Stimulated activated CD4-positive, alpha-beta T cell treated with anti-CD3 and anti-CD28 coated beads, Interleukin-4, amount 100 ng/mL, for 24 hours (primary cell): ENCODE results near the gene ADAMTS16.

Experiments used
- DNase-seq: peaks from one replicate; pipeline ENCODE4 v3.0.0-alpha.2; 2020

The ADAMTS16 gene

DNA sequence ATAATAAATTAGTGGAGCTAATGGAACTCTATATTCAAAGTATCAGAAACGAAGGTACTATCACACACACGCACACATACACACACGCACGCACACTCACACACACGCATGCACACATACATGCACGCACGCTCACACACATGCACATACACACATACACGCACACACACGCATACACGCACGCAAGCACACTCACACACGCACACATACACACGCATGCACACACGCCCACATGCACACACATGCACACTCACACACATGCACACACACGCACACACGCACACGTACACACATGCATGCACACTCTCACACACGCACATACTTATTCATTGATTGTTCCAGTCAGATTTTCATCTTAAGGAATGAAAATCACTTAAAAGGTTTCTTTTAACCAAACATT, 212.5 kb downstream of the ADAMTS16 start:
- no peak for DNase-seq

DNA sequence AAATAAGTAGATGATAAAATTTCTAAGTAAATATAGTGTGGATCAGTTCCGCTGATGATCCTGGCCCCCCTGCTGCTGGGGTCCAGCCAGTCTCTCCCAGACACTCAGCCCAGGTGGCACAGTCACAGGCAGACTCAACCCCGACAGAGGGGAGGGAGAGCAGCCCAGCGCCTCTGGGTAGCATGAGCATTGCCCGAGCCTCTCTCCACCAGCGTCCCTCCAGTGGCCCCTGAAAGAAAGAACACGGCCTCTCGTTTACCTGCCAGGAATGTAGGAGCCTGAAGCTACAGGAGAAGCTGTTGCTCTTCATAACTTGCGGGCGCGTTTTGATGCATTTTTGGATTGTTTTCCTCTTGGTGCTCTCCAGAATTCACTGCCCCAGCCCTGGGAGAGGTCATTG, 213.6 kb downstream of the ADAMTS16 start:
- no peak for DNase-seq

DNA sequence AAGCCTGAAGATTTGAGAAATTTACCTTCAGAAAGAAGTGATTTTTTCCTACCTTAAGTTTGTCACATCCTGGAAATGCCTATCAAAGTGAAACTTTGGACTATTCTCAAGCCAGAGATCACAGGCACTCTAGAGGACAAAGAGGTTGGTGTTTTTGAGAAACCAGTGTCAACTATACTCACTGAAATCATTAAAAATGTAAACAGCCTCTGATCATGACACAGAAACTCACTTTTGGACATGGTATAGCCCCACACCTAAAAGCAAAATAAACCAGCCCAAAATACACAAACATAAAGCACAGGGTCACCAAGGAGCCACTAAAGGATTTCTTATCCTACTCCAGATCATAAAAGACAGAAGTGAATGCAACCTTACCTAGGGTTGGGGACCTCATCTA, 216.6 kb downstream of the ADAMTS16 start:
- DNase-seq: no peak

DNA sequence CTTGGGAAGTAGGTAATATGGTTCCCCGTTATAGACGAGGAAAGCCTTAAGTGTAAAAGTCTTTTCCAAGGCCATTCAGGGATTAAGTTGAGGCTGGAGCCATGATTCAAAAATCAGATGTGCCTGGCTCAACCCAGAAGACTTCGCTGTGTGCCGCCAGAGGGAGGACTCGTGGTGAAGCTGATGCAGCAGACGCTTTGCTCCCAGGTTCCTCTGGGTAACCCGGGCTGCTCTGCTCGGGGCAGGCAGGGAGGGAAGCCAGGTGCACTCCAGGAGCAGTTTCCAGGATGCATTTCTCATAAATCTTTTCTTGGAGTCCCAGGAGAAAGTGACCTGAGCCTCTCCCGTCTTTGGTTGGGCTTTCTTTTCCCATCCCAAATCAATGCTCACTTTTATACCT, 219.5 kb downstream of the ADAMTS16 start:
- no peak for DNase-seq

DNA sequence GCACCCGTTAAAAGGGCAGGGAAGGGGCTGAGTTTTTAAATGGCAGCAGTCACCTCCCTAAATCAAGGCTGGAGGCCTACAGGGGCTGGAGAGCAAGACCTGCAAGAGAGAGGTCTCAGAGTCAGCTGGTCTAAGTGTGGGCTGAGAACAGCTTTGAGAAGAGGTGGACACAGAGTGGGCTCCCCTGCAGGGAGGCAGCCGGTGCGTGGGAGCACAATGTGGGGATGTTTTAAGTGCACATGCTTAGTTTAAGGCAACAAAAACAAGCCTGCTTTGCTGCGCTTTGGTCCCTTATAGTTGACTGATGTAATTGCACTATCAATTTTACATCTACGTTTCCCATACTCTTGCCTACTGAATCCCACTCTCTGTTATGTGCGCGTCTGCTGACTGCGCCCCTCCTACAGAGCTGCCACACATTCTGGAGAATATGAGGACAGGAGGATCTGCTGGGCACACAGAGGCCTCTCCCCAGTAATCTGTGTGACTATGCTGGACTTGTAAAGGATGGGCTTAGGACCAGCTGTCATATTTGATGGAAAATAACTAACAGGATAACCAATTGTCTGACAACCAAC, 220.3 kb downstream of the ADAMTS16 start:
- DNase-seq: no peak

DNA sequence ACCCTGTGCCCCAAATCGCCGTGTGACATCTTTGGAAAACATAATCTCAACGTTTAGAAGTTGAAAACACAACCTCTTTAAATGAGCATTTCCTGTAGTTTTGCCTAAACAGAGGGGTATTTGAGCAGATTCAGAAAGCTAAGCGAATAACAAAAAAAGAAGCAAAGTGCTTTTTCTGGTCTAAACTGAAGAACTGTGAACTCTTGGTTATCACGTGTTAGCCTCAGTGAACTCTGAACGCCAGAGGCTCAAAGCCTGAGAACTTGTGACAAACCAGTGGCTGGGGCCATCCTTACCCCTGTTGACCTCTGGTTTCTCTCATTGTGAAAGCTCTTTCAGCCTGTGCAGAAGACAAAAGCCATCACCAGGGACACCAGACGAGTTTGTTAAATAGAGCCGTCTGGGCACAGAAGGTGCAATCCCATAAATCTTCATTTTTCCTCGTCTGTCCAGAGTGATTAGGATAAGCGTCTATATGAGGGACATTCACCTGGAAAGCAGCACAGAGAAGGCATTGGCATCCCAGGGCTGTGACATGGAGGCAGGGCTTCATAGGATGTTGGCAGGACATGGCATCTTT, 220.9 kb downstream of the ADAMTS16 start:
- no peak for DNase-seq

DNA sequence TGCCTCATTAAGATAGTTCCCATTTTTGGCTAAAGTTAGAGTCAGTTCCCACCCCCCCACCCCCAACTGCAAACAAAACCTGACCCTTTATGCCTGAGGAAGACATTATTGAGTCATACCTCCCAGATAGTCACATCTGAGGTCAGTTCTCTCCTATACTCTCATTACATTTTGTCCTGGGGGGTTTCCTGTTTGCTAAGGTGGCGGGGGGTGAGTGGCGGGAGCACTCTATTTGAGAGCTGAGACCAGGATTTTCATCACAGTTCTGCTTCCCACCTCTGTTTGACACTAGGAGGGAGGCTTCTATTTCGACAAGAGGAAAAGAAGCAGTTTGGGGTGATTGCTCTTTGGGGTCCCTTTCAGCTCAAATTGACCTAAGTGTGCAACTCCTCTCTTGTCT, 222.9 kb downstream of the ADAMTS16 start:
- no peak for DNase-seq

DNA sequence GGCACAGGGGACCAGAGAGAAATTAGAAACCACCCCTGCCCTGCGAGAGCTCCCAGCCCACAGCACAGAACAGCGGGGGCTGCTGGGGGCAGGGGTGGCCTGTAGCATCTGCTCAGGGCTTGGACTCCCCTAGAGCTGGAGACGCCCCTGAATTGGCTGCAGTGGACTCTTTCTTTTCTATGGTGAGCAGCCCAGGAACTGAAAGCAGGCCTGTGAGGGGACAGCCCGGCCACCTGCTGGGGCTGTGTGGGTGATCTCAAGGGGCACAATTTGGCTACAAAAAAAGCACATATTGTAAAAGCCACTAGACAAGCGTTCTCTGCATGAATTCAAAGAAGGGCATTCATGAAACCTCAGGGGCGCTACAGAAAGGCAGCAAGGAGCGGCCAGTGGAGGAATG, 224.8 kb downstream of the ADAMTS16 start:
- DNase-seq: no peak

DNA sequence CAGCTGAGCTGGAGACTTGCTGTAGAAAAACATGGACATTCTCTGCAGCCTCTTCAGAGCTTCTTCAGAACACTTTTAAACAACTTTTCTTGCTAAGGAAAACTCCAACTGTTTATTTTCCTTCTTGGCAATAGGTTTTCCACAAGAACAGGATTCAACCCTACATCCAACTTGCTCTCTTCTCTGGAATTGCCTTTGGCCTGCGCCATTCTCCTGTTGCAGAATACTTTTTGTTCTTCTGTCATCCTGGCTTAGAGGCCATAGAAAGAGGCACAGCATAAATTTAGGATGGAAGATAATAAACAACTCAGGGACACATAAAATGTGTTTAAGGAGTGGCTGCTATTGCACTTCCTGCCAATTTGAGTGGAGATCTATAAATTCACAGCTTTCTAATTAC, 227.6 kb downstream of the ADAMTS16 start:
- DNase-seq: no peak

DNA sequence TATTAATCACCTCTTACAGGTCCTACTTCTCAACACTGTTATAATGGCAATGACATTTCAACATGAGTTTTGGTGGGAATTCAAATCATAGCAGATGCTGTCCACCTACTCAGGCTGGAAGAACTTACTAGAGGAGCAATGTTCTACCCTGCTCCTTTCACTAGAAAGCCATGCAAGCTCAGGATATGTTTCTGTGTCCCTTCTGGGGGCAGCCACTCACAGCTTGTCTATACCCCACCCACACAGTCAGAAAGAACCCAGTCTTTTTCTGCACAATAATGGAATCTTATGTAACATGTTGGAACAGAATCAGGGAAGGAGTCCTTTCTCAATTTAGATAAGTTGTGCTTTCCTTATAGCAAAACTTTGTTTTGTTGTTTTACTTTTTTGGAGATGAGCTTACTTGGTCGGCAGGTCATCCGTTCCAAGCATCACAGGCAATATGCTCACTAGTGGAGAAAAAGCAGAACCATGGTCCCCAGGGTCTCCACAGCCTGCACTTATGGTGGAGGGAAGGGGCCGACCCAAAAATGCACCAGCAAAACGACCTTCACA, 229.0 kb downstream of the ADAMTS16 start:
- no peak for DNase-seq
